GM13977 (cell line): Measurements from ENCODE around the gene ZBP1.

Experiments used
- DNase-seq: peaks from one replicate; pipeline ENCODE4 v3.0.0; 2012; ENCODE audit warnings: low spot score
- CTCF ChIP-seq: IDR thresholded peaks from 2 replicates; pipeline ENCODE4 v1.5.1; 2012; ENCODE audit warnings: mild to moderate bottlenecking, control low read depth; ENCODE audit not compliant: insufficient read depth; ENCODE audit errors: extremely low read depth, missing control alignments
- in situ Hi-C: fragments of 300-500 bp; cut with MboI; formaldehyde crosslinking; loops from one replicate; pipeline ENCODE4 v1.12.0; 2022; ENCODE audit warnings: low sequenced_read_pairs, low pct_unique_long_range_greater_than_20kb, mixed read lengths, inconsistent platforms; ENCODE audit not compliant: unreplicated experiment

The ZBP1 gene

DNA sequence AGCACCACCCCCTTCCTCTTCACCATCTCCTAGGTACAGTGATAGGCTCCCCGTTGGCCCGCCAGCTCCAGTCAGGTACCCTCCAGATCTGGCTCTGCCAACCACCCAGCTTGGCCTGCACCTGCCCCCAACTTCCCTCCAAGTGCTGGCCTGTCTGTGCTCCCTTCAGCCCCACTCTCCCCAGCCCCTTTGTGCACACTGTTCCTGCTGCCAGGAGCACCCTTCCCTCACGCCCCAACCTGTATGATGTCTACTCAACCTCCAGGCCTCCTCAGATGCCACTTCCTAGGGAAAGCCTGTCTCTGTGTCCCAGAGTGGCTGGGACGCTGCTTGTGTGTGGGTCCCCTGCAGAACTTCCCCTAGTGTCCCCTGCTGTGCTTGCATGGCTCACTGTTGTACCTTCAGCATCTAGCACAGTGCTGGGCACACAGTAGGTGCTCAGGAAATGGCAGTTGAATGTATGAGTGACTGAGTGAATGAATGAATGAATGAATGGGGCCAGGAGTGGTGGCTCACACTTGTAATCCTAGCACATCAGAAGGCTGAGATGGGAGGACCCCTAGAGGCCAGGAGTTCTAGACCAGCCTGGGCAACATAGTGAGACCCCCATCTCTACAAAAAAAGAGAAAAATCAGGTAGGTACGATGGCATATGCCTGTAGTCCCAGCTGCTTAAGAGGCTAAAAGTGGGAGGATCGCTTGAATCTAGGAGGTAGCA lies 3.0 kb downstream of the ZBP1 start:
- TF ChIP-seq CTCF: no peak
- in situ Hi-C loops: loop anchor here (25.0 kb wide), 1 partner anchor 595 kb away; no protein-coding TSS in a partner anchor
- no peak for DNase-seq

GRCh38 chr20:57616143-57616951 lies 3.9 kb downstream of the ZBP1 start:
- in situ Hi-C loops: loop anchor here (25.0 kb wide), 1 partner anchor 596 kb away; no protein-coding TSS in a partner anchor
- no peak for TF ChIP-seq CTCF
- DNase-seq: no peak

- in situ Hi-C loops: loop anchor here (25.0 kb wide), 1 partner anchor 597 kb away; no protein-coding TSS in a partner anchor
Observed at GRCh38 chr20:57615445-57615811, 4.8 kb downstream of the ZBP1 start.

GRCh38 chr20:57614490-57615444 lies 5.5 kb downstream of the ZBP1 start:
- in situ Hi-C loops: loop anchor here (25.0 kb wide), 1 partner anchor 598 kb away; no protein-coding TSS in a partner anchor
- DNase-seq: no peak
- no peak for TF ChIP-seq CTCF

More at GRCh38 chr20:57615445-57615811, 4.8 kb downstream of the ZBP1 start:
- no peak for TF ChIP-seq CTCF
- DNase-seq: no peak

GRCh38 chr20:57613481-57613921 lies 6.7 kb downstream of the ZBP1 start:
- no peak for TF ChIP-seq CTCF
- in situ Hi-C loops: loop anchor here (25.0 kb wide), 1 partner anchor 599 kb away; no protein-coding TSS in a partner anchor
- DNase-seq: no peak

GRCh38 chr20:57612916-57613315 lies 7.3 kb downstream of the ZBP1 start:
- TF ChIP-seq CTCF: no peak
- in situ Hi-C loops: loop anchor here (25.0 kb wide), 1 partner anchor 599 kb away; no protein-coding TSS in a partner anchor
- DNase-seq: no peak
